IPS DF 19.7 (cell line): ENCODE results near the gene HRH4.

ENCODE experiments used
- DNase-seq: peaks from one replicate; pipeline ENCODE4 v3.0.0-alpha.2; 2013; ENCODE audit warnings: low read depth, low spot score

Gene HRH4

GRCh38 chr18:24466771-24467170, 6.3 kb downstream of the HRH4 start:
- no peak for DNase-seq

- DNase-seq, result no peak
These were observed 9.7 kb downstream of the HRH4 start for GRCh38 chr18:24470022-24470618.

GRCh38 chr18:24470805-24471204, 10.4 kb downstream of the HRH4 start:
- no peak for DNase-seq

- no peak for DNase-seq
These were observed 12.2 kb downstream of the HRH4 start for GRCh38 chr18:24472591-24472990.

GRCh38 chr18:24474406-24474805, 14.0 kb downstream of the HRH4 start:
- no peak for DNase-seq

GRCh38 chr18:24475926-24476589, 15.6 kb downstream of the HRH4 start:
- DNase-seq, result no peak

GRCh38 chr18:24479371-24479770, 18.9 kb downstream of the HRH4 start:
- no peak for DNase-seq

- DNase-seq, result no peak
These were observed 22.4 kb downstream of the HRH4 start for GRCh38 chr18:24482821-24483220.

GRCh38 chr18:24485681-24486080, 25.2 kb downstream of the HRH4 start:
- DNase-seq, result no peak

GRCh38 chr18:24486684-24487083, 26.2 kb downstream of the HRH4 start:
- no peak for DNase-seq

GRCh38 chr18:24488824-24489493, 28.5 kb downstream of the HRH4 start:
- DNase-seq, result no peak

GRCh38 chr18:24490539-24490938, 30.1 kb downstream of the HRH4 start:
- DNase-seq, result no peak

GRCh38 chr18:24491927-24492834, 31.7 kb downstream of the HRH4 start:
- no peak for DNase-seq

GRCh38 chr18:24494586-24494985, 34.1 kb downstream of the HRH4 start:
- no peak for DNase-seq

- DNase-seq, result no peak
These were observed 36.8 kb downstream of the HRH4 start for GRCh38 chr18:24497031-24497754.

GRCh38 chr18:24499814-24500213, 39.4 kb downstream of the HRH4 start:
- DNase-seq, result no peak

GRCh38 chr18:24500217-24500616, 39.8 kb downstream of the HRH4 start:
- no peak for DNase-seq

GRCh38 chr18:24500766-24501165, 40.3 kb downstream of the HRH4 start:
- DNase-seq, result no peak

GRCh38 chr18:24502667-24503523, 42.5 kb downstream of the HRH4 start:
- DNase-seq, result no peak

- no peak for DNase-seq
These were observed 44.0 kb downstream of the HRH4 start for GRCh38 chr18:24504401-24504800.
